Caco-2 (cell line): Measurements from ENCODE around the gene GOLM1. TPM values are rescaled to one million over a fixed set of nuclear protein-coding genes. Genes with fewer than 3 reads are reported as not detected.
"Not testable (repeated sequence)": the region's sequence is repeated elsewhere in the genome, so short reads cannot be mapped to it uniquely, and the experiment has no call there.

ENCODE experiments used
- Bru-seq: library from RNA; stranded (reverse); fragments of 400-500 nt; gene quantifications from one replicate; lab custom pipeline; 2021; lab: Mats Ljungman, UMichigan
- BruChase-seq, 2 experiments: library from RNA; stranded (reverse); fragments of 400-500 nt; gene quantifications; one replicate each; lab custom pipeline; 2021; lab: Mats Ljungman, UMichigan
- BruUV-seq: library from RNA; stranded (reverse); fragments of 400-500 nt; replicated peaks from 2 replicates; lab custom pipeline; 2021; lab: Mats Ljungman, UMichigan
- CTCF ChIA-PET: fragments of 300-600 bp; sonication (Branson Sonifier 250); formaldehyde crosslinking; loops from one replicate; lab custom pipeline; 2022; ENCODE audit warnings: antibody characterized with exemption; lab: Charles Lee
- POLR2A ChIA-PET: fragments of 300-600 bp; sonication (Branson Sonifier 250); formaldehyde crosslinking; loops from one replicate; lab custom pipeline; 2022; ENCODE audit warnings: antibody characterized with exemption; lab: Charles Lee
- DNase-seq, 2 experiments: peaks; one replicate each; pipeline versions ENCODE4 v3.0.0 to v3.0.0-alpha.2; 2020 to 2022
- H3K27me3 ChIP-seq: replicated peaks from 2 replicates; pipeline ENCODE4 v1.6.0; 2011; ENCODE audit warnings: low read length; ENCODE audit not compliant: control insufficient read depth, insufficient read depth
- H3K36me3 ChIP-seq: 2 replicates; pipeline ENCODE4 v1.5.1; 2011; ENCODE audit warnings: low read length; ENCODE audit not compliant: control insufficient read depth, insufficient read depth
- H3K4me1 ChIP-seq: fragments of 250-450 bp; sonication (Bioruptor Pico); 2 replicates; pipeline ENCODE4 v1.5.1; 2020; ENCODE audit warnings: mild to moderate bottlenecking
- H3K4me3 ChIP-seq: 2 replicates; pipeline ENCODE4 v1.5.1; 2011; ENCODE audit warnings: low read depth, mild to moderate bottlenecking, control low read depth, low read length
- H3K9me3 ChIP-seq: fragments of 250-450 bp; sonication (Bioruptor Pico); 2 replicates; pipeline ENCODE4 v1.5.1; 2020; ENCODE audit warnings: mild to moderate bottlenecking, moderate library complexity
- H3K27ac Mint-ChIP-seq: one replicate; pipeline ENCODE4 v1.8.0; 2022; ENCODE audit warnings: mixed read lengths; ENCODE audit not compliant: unreplicated experiment
- H3K27me3 Mint-ChIP-seq: one replicate; pipeline ENCODE4 v1.8.0; 2022; ENCODE audit warnings: mixed read lengths; ENCODE audit not compliant: insufficient read depth, unreplicated experiment
- H3K36me3 Mint-ChIP-seq: one replicate; pipeline ENCODE4 v1.8.0; 2022; ENCODE audit warnings: mild to moderate bottlenecking, mixed read lengths; ENCODE audit not compliant: insufficient read depth, unreplicated experiment
- H3K4me1 Mint-ChIP-seq: one replicate; pipeline ENCODE4 v1.8.0; 2022; ENCODE audit warnings: low read depth, mixed read lengths; ENCODE audit not compliant: unreplicated experiment
- H3K4me3 Mint-ChIP-seq: one replicate; pipeline ENCODE4 v1.8.0; 2022; ENCODE audit warnings: mild to moderate bottlenecking, moderate library complexity, mixed read lengths; ENCODE audit not compliant: unreplicated experiment
- H3K9me3 Mint-ChIP-seq: one replicate; pipeline ENCODE4 v1.8.0; 2022; ENCODE audit warnings: mixed read lengths; ENCODE audit not compliant: unreplicated experiment
- intact Hi-C: fragments of 100-400 bp; cut with micrococcal nuclease; formaldehyde crosslinking; loops from one replicate; pipeline ENCODE4 v1.10.0; 2022; ENCODE audit not compliant: unreplicated experiment
- long read RNA-seq: library from polyadenylated mRNA; stranded (forward); transcript quantifications from one replicate; pipeline ENCODE4 v2.0.0, GENCODE V29; 2022
- total RNA-seq: library from RNA; stranded (reverse); gene quantifications from 2 replicates; pipeline ENCODE4 v1.2.3, GENCODE V29; 2022
- TF ChIP-seq, protein P1 (sequence below), 2 experiments: fragments of 200-600 bp in 1 of 2; IDR thresholded peaks; 1 replicate in 1 of 2; 2 replicates in 1 of 2; pipeline versions ENCODE4 v1.5.1 to v1.8.0; 2011 to 2022; ENCODE audit warnings: antibody characterized with exemption in 1 of 2, control low read depth in 1 of 2, inconsistent platforms in 1 of 2, low read depth in 1 of 2, low read length in 1 of 2, mild to moderate bottlenecking in 1 of 2, moderate library complexity in 1 of 2; ENCODE audit not compliant: insufficient read depth in 1 of 2, severe bottlenecking in 1 of 2, unreplicated experiment in 1 of 2

The GOLM1 gene, protein sequence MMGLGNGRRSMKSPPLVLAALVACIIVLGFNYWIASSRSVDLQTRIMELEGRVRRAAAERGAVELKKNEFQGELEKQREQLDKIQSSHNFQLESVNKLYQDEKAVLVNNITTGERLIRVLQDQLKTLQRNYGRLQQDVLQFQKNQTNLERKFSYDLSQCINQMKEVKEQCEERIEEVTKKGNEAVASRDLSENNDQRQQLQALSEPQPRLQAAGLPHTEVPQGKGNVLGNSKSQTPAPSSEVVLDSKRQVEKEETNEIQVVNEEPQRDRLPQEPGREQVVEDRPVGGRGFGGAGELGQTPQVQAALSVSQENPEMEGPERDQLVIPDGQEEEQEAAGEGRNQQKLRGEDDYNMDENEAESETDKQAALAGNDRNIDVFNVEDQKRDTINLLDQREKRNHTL
- total RNA-seq, result 53.6 and 60.0 TPM in 2 replicates
- Bru-seq, nascent RNA, result percentile 66 among the genes with signal in this experiment
- BruChase-seq, experiment 1, labeled RNA remaining after a 2-hour chase, result percentile 66 among the genes with signal in this experiment
- percentile 76 among the genes with signal in this experiment for BruChase-seq, experiment 2, labeled RNA remaining after a 6-hour chase
- long read RNA-seq, transcript GOLM1-202 (10 exons, 3,022 nt), result minor isoform, 21 of 179 reads
- long read RNA-seq, transcript GOLM1-203 (10 exons, 3,046 nt), result major isoform, 129 of 179 reads
- long read RNA-seq, partial matches to known transcripts, result 13 of 179 reads
- long read RNA-seq, other reads (novel, unspliced or antisense), result 16 of 179 reads

DNA sequence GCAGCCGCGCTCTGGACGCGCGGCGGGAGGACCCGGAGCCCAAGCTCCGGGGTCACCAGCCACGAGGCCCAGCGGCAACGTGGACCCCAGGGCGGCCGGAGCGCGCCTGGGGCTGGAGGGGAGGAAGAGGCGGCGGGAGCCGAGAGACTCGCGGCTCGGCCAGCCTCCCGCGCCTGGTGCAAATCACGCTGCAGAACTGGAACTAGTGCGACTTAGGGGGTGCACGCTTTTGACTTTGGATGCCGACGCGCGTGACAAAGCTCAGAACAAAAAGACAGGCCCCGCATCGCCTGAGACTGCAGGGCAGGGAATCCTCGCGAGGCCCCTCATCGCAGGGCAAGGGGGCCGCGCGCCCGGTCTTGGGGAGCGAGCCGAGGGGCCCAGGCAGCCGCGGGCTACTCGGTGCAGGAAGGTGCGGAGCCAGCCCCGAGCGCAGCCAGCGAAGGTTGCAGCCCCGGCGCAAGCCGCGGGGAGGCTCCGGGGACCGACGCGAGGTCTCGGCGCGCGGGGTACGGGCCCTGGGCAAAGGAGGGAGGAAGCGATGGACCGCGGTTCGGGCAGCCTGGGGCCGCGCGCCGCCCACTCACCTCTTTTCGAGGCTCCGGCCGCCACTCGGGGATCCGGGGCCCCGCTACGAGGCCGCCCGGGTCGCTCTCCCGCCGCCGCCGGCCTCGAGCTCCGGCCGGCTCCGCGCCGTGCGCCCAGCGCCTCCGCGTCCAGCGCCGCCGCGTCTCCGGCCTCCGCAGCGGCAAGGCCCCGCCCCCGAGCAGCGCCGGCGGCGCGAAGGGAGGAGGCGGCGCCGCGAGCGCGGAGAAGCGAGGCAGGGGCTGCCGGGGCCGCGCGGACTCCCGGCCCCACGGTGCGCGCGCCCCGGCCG is at the start of gene GOLM1:
GOLM1 (minus strand) TSS at position 735 of the 877 bp plus-strand sequence. CDS start 20,238 bp downstream, outside the sequence.
- Mint-ChIP-seq H3K9me3 (no peaks in the 10 kb centered on the region), H3K4me3 (peak within 1 kb of the TSS; percentile 86), H3K27ac (peak within 1 kb of the TSS; percentile 70), H3K36me3 (no peaks in the 10 kb centered on the region), H3K4me1 (peaks cover 7% of the 10 kb centered on the region), H3K27me3 (no peaks in the 10 kb centered on the region)
- peak within 1 kb of the TSS; percentile 78 for H3K4me3 ChIP-seq
- peaks cover 6% of the 10 kb centered on the region; the same call in 1 of the 2 replicates for H3K4me1 ChIP-seq
- DNase-seq, result peak; percentile 36 to 68
- no peaks in the 10 kb centered on the region for H3K36me3 ChIP-seq
- intact Hi-C loops, result no loop called here
- H3K9me3 ChIP-seq, result no peaks in the 10 kb centered on the region
- no TSS peak for BruUV-seq
- TF ChIP-seq, protein P1, sequence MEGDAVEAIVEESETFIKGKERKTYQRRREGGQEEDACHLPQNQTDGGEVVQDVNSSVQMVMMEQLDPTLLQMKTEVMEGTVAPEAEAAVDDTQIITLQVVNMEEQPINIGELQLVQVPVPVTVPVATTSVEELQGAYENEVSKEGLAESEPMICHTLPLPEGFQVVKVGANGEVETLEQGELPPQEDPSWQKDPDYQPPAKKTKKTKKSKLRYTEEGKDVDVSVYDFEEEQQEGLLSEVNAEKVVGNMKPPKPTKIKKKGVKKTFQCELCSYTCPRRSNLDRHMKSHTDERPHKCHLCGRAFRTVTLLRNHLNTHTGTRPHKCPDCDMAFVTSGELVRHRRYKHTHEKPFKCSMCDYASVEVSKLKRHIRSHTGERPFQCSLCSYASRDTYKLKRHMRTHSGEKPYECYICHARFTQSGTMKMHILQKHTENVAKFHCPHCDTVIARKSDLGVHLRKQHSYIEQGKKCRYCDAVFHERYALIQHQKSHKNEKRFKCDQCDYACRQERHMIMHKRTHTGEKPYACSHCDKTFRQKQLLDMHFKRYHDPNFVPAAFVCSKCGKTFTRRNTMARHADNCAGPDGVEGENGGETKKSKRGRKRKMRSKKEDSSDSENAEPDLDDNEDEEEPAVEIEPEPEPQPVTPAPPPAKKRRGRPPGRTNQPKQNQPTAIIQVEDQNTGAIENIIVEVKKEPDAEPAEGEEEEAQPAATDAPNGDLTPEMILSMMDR (IDR thresholded peaks at IDR 0.05; ENCODE audit: insufficient read depth in 1 of 2, low read depth in 1 of 2, low read length in 1 of 2, severe bottlenecking in 1 of 2, unreplicated experiment in 1 of 2), result no peak
- POLR2A ChIA-PET, result interaction anchor here (0.6 kb wide), 1 partner anchor 13 kb away, joined by 6 read pairs; no protein-coding TSS in a partner anchor
- CTCF ChIA-PET, result interaction anchor here (1.0 kb wide), 1 partner anchor 28 kb away, joined by 3 read pairs; no protein-coding TSS in a partner anchor
- H3K27me3 ChIP-seq, result no peaks in the 10 kb centered on the region

DNA sequence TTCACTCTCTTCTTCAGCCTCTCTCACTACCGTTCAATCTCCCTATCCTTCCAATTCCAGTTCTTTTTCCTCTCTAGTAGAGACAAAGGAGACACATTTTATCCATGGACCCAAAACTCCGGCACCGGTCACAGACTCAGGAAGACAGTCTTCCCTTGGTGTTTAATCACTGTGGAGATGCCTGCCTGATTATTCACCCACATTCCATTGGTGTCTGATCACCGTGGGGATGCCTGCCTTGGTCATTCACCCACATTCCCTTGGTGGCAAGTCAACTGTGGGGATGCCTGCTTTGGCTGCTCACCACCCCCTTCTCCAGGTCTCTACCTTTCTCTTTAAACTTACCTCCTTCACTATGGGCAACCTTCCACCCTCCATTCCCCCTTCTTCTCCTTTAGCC is 47.3 kb upstream of the GOLM1 start:
- BruUV-seq, H3K27me3 ChIP-seq, H3K36me3 ChIP-seq, DNase-seq, H3K4me1 ChIP-seq, H3K9me3 ChIP-seq, H3K27ac Mint-ChIP-seq, intact Hi-C loops, H3K27me3 Mint-ChIP-seq, CTCF ChIA-PET, POLR2A ChIA-PET, H3K4me3 ChIP-seq, H3K36me3 Mint-ChIP-seq: not testable (repeated sequence)
- peaks cover 11% of the 10 kb centered on the region for H3K4me1 Mint-ChIP-seq
- H3K4me3 Mint-ChIP-seq, result peak overlapping the region; percentile 23
- peaks cover 16% of the 10 kb centered on the region for H3K9me3 Mint-ChIP-seq

DNA sequence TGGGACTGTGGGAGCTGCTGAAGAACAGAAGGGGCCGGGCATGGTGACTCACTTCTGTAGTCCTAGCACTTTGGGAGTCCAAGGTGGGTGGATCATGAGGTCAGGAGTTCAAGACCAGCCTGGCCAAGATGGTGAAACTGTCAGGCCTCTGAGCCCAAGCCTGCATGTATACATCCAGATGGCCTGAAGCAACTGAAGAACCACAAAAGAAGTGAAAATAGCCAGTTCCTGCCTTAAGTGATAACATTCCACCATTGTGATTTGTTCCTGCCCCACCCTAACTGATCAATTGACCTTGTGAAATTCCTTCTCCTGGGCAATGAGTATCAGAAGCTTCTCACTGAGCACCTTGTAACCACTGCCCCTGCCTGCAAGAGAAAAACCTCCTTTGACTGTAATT is 46.6 kb upstream of the GOLM1 start:
- H3K27me3 ChIP-seq, H3K27me3 Mint-ChIP-seq, intact Hi-C loops, BruUV-seq, H3K36me3 ChIP-seq, H3K36me3 Mint-ChIP-seq, H3K9me3 ChIP-seq, DNase-seq, H3K4me3 ChIP-seq, H3K27ac Mint-ChIP-seq, H3K4me1 ChIP-seq, CTCF ChIA-PET, H3K4me3 Mint-ChIP-seq, POLR2A ChIA-PET: not testable (repeated sequence)
- H3K9me3 Mint-ChIP-seq, result peaks cover 16% of the 10 kb centered on the region
- H3K4me1 Mint-ChIP-seq, result peaks cover 14% of the 10 kb centered on the region
